ENCODE results near the gene LYAR. TPM values are rescaled to one million over a fixed set of nuclear protein-coding genes. Genes with fewer than 3 reads are reported as not detected.

LYAR gene
- total RNA-seq (2022): 27.3 and 29.8 TPM in 2 replicates
- percentile 78 among the genes with signal in this experiment for Bru-seq, nascent RNA
- percentile 82 among the genes with signal in this experiment for BruChase-seq, experiment 1, labeled RNA remaining after a 2-hour chase
- percentile 83 among the genes with signal in this experiment for BruChase-seq, experiment 2, labeled RNA remaining after a 6-hour chase
- long read RNA-seq, transcript LYAR-201 (10 exons, 1,569 nt): major isoform, 50 of 60 reads
- long read RNA-seq, partial matches to known transcripts: 7 of 60 reads
- long read RNA-seq, other reads (novel, unspliced or antisense): 1 of 60 reads

- peaks cover 26% of the 10 kb centered on the region for H3K36me3 Mint-ChIP-seq (ENCODE audit: insufficient read depth, unreplicated experiment)
- H3K27me3 Mint-ChIP-seq (ENCODE audit: insufficient read depth, unreplicated experiment): no peaks in the 10 kb centered on the region
- DNase-seq: peak; percentile 93 to 96
- H3K4me3 ChIP-seq (ENCODE audit: low read depth, low read length): peak within 1 kb of the TSS; percentile 96
- peaks cover 3% of the 10 kb centered on the region for H3K9me3 Mint-ChIP-seq (ENCODE audit: unreplicated experiment)
- POLR2A ChIA-PET: interaction anchor here (0.6 to 0.7 kb wide), 3 partner anchors 9 to 1224 kb away, joined by 3 read pairs; no protein-coding TSS in a partner anchor
- H3K4me1 Mint-ChIP-seq (ENCODE audit: low read depth, unreplicated experiment): peaks cover 10% of the 10 kb centered on the region
- no peaks in the 10 kb centered on the region for H3K27me3 ChIP-seq (replicated peaks; ENCODE audit: control insufficient read depth, insufficient read depth, low read length)
- H3K36me3 ChIP-seq (ENCODE audit: control insufficient read depth, insufficient read depth, low read length): peaks cover 1% of the 10 kb centered on the region; the same call in 1 of the 2 replicates
- H3K9me3 ChIP-seq: no peaks in the 10 kb centered on the region
- CTCF ChIA-PET: interaction anchor here (0.6 kb wide), 1 partner anchor 107 kb away, joined by 3 read pairs; no protein-coding TSS in a partner anchor
- H3K4me3 Mint-ChIP-seq (ENCODE audit: unreplicated experiment): peak within 1 kb of the TSS; percentile 97
- peak within 1 kb of the TSS; percentile 90 for H3K27ac Mint-ChIP-seq (ENCODE audit: unreplicated experiment)
- BruUV-seq (replicated peaks): no TSS peak
- H3K4me1 ChIP-seq: 0 out of 2 replicates have a peak, but pooled peaks cover 3% of the 10 kb centered on the region
- TF ChIP-seq CTCF (IDR thresholded peaks at IDR 0.05; ENCODE audit: insufficient read depth in 1 of 2, low read depth in 1 of 2, low read length in 1 of 2, severe bottlenecking in 1 of 2, unreplicated experiment in 1 of 2): no peak
- intact Hi-C loops (cut with micrococcal nuclease; ENCODE audit: unreplicated experiment): no loop called here
These were observed at the start of gene LYAR, which contains the start of gene ZBTB49 for GRCh38 chr4:4289941-4290850. LYAR (minus strand) TSS chr4:4290154; CDS start chr4:4283742, 6,412 bp downstream. ZBTB49 (plus strand) TSS chr4:4290251; CDS start chr4:4299946, 9,695 bp downstream.

GRCh38 chr4:4339504-4340085 lies 49.6 kb upstream of the LYAR start:
- peaks cover 4% of the 10 kb centered on the region for H3K27me3 Mint-ChIP-seq (ENCODE audit: insufficient read depth, unreplicated experiment)
- no peaks in the 10 kb centered on the region for H3K4me1 Mint-ChIP-seq (ENCODE audit: low read depth, unreplicated experiment)
- no peak overlapping the region for H3K4me3 ChIP-seq (ENCODE audit: low read depth, low read length)
- H3K9me3 ChIP-seq: no peaks in the 10 kb centered on the region
- H3K27me3 ChIP-seq (replicated peaks; ENCODE audit: control insufficient read depth, insufficient read depth, low read length): no peaks in the 10 kb centered on the region
- no peak for DNase-seq
- no peak for TF ChIP-seq CTCF (IDR thresholded peaks at IDR 0.05; ENCODE audit: insufficient read depth in 1 of 2, low read depth in 1 of 2, low read length in 1 of 2, severe bottlenecking in 1 of 2, unreplicated experiment in 1 of 2)
- ChIA-PET POLR2A (no interaction called here), CTCF (no interaction called here)
- no peak overlapping the region for H3K27ac Mint-ChIP-seq (ENCODE audit: unreplicated experiment)
- intact Hi-C loops (cut with micrococcal nuclease; ENCODE audit: unreplicated experiment): no loop called here
- no peaks in the 10 kb centered on the region for H3K36me3 Mint-ChIP-seq (ENCODE audit: insufficient read depth, unreplicated experiment)
- H3K4me3 Mint-ChIP-seq (ENCODE audit: unreplicated experiment): no peak overlapping the region
- BruUV-seq (replicated peaks): no TSS peak
- H3K4me1 ChIP-seq: no peaks in the 10 kb centered on the region
- H3K36me3 ChIP-seq (ENCODE audit: control insufficient read depth, insufficient read depth, low read length): no peaks in the 10 kb centered on the region
- no peaks in the 10 kb centered on the region for H3K9me3 Mint-ChIP-seq (ENCODE audit: unreplicated experiment)

Data from Caco-2 (cell line).